Cerebellar nuclear complex (tissue), 1 donor: ENCODE results near the gene OR6C2.
"Not testable (repeated sequence)": the region's sequence is repeated elsewhere in the genome, so short reads cannot be mapped to it uniquely, and the experiment has no call there.

Experiments used
- DNase-seq, 2 experiments: peaks; one replicate each; lab custom pipeline; 2025; lab: John Stamatoyannopoulos, UW

The OR6C2 gene

GRCh38 chr12:55472264-55472663, 28.4 kb downstream of the OR6C2 start:
- no peak for DNase-seq

DNA sequence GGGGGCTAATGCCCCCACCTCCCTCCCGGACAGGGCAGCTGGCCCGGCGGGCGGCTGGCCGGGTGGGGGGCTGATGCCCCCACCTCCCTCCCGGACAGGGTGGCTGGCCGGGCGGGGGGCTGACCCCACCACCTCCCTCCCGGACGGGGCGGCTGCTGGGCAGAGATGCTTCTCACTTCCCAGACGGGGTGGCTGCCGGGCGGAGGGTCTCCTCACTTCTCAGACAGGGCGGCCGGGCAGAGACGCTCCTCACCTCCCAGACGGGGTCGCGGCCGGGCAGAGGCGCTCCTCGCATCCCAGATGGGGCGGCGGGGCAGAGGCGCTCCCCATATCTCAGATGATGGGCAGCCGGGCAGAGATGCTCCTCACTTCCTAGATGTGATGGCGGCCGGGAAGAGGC, 35.3 kb downstream of the OR6C2 start:
- DNase-seq = not testable (repeated sequence)

DNA sequence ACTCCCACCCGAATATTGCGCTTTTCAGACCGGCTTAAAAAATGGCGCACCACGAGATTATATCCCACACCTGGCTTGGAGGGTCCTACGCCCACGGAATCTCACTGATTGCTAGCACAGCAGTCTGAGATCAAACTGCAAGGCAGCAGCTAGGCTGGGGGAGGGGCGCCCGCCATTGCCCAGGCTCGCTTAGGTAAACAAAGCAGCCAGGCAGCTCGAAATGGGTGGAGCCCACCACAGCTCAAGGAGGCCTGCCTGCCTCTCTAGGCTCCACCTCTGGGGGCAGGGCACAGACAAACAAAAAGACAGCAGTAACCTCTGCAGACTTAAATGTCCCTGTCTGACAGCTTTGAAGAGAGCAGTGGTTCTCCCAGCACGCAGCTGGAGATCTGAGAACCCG, 40.4 kb downstream of the OR6C2 start:
- DNase-seq = not testable (repeated sequence)

- DNase-seq = no peak
Observed at GRCh38 chr12:55492078-55492477, 48.2 kb downstream of the OR6C2 start, which contains the start of gene OR6C68. Gene OR6C68, plus strand, starts transcription at chr12:55492378. Its CDS starts 0 bp downstream, at chr12:55492378.

DNA sequence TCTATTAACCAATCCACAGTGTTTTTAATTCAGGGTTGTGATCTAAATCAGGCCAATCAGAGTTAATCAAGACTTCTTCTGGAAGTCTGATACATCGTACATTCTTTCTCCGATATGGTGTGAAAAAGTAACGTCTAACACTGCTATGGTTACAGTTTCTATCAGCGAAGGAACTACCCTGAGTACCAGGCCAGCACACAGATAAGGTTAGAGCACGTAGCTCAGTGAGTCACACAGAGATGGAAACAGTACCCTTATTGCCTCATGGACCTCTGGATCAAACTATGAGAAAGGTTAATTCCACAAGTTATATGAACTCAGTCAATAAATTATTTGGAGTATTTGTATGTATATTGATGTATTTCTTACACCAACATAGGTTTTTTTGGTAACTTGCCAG, 51.6 kb downstream of the OR6C2 start:
- no peak for DNase-seq

- no peak for DNase-seq
Observed at GRCh38 chr12:55499231-55499630, 55.4 kb downstream of the OR6C2 start.

DNA sequence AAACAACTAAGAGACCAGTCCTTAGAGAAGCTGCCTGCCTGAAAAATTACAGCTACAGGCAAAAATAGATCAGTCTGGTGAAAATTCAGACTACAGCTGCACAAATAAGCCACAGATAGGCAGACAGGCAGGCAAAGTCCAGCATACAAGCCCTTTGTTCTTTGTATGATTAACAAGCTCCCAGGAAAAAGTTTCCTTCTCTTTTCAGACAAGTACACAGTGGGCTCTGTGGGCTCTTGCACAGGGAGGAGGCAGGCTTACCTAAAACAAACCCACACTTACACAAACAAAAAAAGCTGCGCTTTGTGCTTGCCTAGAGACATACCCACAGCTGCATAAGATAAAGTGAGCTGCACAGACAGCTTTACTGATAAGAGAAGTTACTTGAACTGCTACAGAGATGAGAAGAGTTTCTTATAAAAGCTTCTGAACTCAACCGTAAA, 56.0 kb downstream of the OR6C2 start:
- no peak for DNase-seq

- no peak for DNase-seq
Observed at GRCh38 chr12:55501601-55502000, 57.7 kb downstream of the OR6C2 start.
